Gastrocnemius medialis (tissue), 4 donors: ENCODE measurements around the gene NCOA3.

Experiments
- POLR2A ChIP-seq, 2 donors: fragments of 450-650 bp; IDR thresholded peaks; one replicate each; pipeline ENCODE4 v1.6.1; 2017; ENCODE audit warnings: antibody characterized with exemption in 2 of 2, mild to moderate bottlenecking in 2 of 2, moderate library complexity in 2 of 2
- TF ChIP-seq, protein P1 (sequence below), 5 experiments: fragments of 450-650 bp in 3 of 5; fragments of 200-600 bp in 2 of 5; sonication (generic) in 2 of 5; IDR thresholded peaks in 4 of 5; conservative IDR thresholded peaks in 1 of 5; 1 replicate in 4 of 5; 2 replicates in 1 of 5; pipeline ENCODE4 v1.5.1; 2016 to 2019; ENCODE audit warnings: antibody characterized with exemption in 5 of 5, mild to moderate bottlenecking in 3 of 5, moderate library complexity in 3 of 5

DNA sequence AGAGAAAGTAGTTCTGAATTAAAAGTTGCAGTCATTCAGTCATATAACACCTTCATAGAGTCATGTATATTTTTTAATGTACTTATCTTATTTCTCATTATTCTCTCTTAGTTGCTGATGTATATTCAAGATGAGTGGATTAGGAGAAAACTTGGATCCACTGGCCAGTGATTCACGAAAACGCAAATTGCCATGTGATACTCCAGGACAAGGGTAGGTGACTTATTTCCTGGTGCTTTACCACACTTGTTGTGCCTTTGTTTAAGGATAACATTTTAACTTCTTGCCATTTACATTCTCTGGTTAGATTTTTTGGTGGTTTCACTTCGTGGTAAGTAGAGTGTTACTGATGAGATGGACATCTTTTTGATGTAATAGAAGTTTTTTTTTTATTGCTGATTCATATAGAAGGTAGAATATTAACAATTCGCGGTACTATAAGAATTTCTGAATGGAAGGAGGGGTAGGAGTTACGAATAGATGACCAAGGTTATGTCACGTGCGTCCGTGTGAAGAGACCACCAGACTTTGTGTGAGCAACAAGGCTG is 120.5 kb downstream of the NCOA3 start:
- TF ChIP-seq, protein P1, sequence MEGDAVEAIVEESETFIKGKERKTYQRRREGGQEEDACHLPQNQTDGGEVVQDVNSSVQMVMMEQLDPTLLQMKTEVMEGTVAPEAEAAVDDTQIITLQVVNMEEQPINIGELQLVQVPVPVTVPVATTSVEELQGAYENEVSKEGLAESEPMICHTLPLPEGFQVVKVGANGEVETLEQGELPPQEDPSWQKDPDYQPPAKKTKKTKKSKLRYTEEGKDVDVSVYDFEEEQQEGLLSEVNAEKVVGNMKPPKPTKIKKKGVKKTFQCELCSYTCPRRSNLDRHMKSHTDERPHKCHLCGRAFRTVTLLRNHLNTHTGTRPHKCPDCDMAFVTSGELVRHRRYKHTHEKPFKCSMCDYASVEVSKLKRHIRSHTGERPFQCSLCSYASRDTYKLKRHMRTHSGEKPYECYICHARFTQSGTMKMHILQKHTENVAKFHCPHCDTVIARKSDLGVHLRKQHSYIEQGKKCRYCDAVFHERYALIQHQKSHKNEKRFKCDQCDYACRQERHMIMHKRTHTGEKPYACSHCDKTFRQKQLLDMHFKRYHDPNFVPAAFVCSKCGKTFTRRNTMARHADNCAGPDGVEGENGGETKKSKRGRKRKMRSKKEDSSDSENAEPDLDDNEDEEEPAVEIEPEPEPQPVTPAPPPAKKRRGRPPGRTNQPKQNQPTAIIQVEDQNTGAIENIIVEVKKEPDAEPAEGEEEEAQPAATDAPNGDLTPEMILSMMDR (IDR thresholded peaks at IDR 0.05 in 4 of 5, conservative IDR thresholded peaks at IDR 0.05 in 1 of 5), result no peak
- TF ChIP-seq POLR2A (IDR thresholded peaks at IDR 0.05), result no peak
